Mesenchymal stem cell (in vitro differentiated cells and primary cell): ENCODE results near the gene MAP3K14.
"Not testable (repeated sequence)": the region's sequence is repeated elsewhere in the genome, so short reads cannot be mapped to it uniquely, and the experiment has no call there.

Source experiments
- DNase-seq: peaks from one replicate; pipeline ENCODE4 v3.0.0-alpha.2; 2013
- H2AFZ ChIP-seq: one replicate; pipeline ENCODE4 v1.6.1; 2013; ENCODE audit warnings: low read depth, mild to moderate bottlenecking, control low read depth, inconsistent platforms, low read length, moderate library complexity
- H2AK5ac ChIP-seq: 2 replicates; pipeline ENCODE4 v1.6.1; 2013; ENCODE audit warnings: low read length, moderate library complexity, mild to moderate bottlenecking, inconsistent platforms; ENCODE audit not compliant: severe bottlenecking
- H2BK120ac ChIP-seq: one replicate; pipeline ENCODE4 v1.6.1; 2013; ENCODE audit warnings: low read depth, mild to moderate bottlenecking, inconsistent platforms, low read length, moderate library complexity
- H2BK12ac ChIP-seq, 2 experiments: one replicate each; pipeline ENCODE4 v1.6.1; 2013; ENCODE audit warnings: inconsistent platforms in 2 of 2, low read length in 2 of 2, mild to moderate bottlenecking in 2 of 2, moderate library complexity in 2 of 2, control low read depth in 1 of 2
- H2BK15ac ChIP-seq: one replicate; pipeline ENCODE4 v1.6.1; 2013; ENCODE audit warnings: mild to moderate bottlenecking, low read depth, inconsistent platforms; ENCODE audit not compliant: poor library complexity, severe bottlenecking
- H2BK5ac ChIP-seq: 2 replicates; pipeline ENCODE4 v1.6.1; 2013; ENCODE audit warnings: low read depth, mild to moderate bottlenecking, low read length, control low read depth, inconsistent platforms; ENCODE audit not compliant: poor library complexity, severe bottlenecking
- H3K14ac ChIP-seq, 2 experiments: one replicate each; pipeline ENCODE4 v1.6.1; 2013; ENCODE audit warnings: inconsistent platforms in 2 of 2, low read length in 2 of 2, control low read depth in 1 of 2, mild to moderate bottlenecking in 1 of 2, moderate library complexity in 1 of 2
- H3K18ac ChIP-seq, 2 experiments: one replicate each; pipeline ENCODE4 v1.6.1; 2013; ENCODE audit warnings: inconsistent platforms in 2 of 2, low read length in 2 of 2, control low read depth in 1 of 2, low read depth in 1 of 2, mild to moderate bottlenecking in 1 of 2
- H3K23ac ChIP-seq, 2 experiments: one replicate each; pipeline ENCODE4 v1.6.1; 2013; ENCODE audit warnings: inconsistent platforms in 2 of 2, low read length in 2 of 2, mild to moderate bottlenecking in 2 of 2, moderate library complexity in 2 of 2, control low read depth in 1 of 2
- H3K27ac ChIP-seq: 2 replicates; pipeline ENCODE4 v1.5.1; 2013; ENCODE audit warnings: mild to moderate bottlenecking, moderate library complexity, low read length, control low read depth, inconsistent platforms; ENCODE audit not compliant: poor library complexity, severe bottlenecking
- H3K27me3 ChIP-seq, 2 experiments: 2 replicates each; pipeline versions ENCODE4 v1.6.1 to v1.7.0; 2013; ENCODE audit warnings: low read length in 2 of 2, mild to moderate bottlenecking in 2 of 2, moderate library complexity in 2 of 2, control low read depth in 1 of 2, inconsistent platforms in 1 of 2; ENCODE audit not compliant: control insufficient read depth in 1 of 2, insufficient read depth in 1 of 2
- H3K36me3 ChIP-seq, 2 experiments: 2 replicates each; pipeline versions ENCODE4 v1.6.1 to v1.7.0; 2013; ENCODE audit warnings: low read length in 2 of 2, control low read depth in 1 of 2, inconsistent platforms in 1 of 2, low read depth in 1 of 2, mild to moderate bottlenecking in 1 of 2; ENCODE audit not compliant: insufficient read depth in 2 of 2, control insufficient read depth in 1 of 2
- H3K4ac ChIP-seq, 2 experiments: one replicate each; pipeline ENCODE4 v1.6.1; 2013; ENCODE audit warnings: inconsistent platforms in 2 of 2, low read length in 2 of 2, mild to moderate bottlenecking in 2 of 2, moderate library complexity in 2 of 2, control low read depth in 1 of 2, low read depth in 1 of 2
- H3K4me1 ChIP-seq: 2 replicates; pipeline ENCODE4 v1.6.1; 2013; ENCODE audit warnings: low read depth, low read length, control low read depth; ENCODE audit not compliant: control insufficient read depth, insufficient read depth
- H3K4me2 ChIP-seq: 2 replicates; pipeline ENCODE4 v1.6.1; 2013; ENCODE audit warnings: low read length, mild to moderate bottlenecking, inconsistent platforms; ENCODE audit not compliant: poor library complexity, severe bottlenecking
- H3K4me3 ChIP-seq, 2 experiments: 2 replicates each; pipeline versions ENCODE4 v1.5.1 to v1.7.0; 2013; ENCODE audit warnings: low read length in 2 of 2, mild to moderate bottlenecking in 2 of 2, control low read depth in 1 of 2, low read depth in 1 of 2; ENCODE audit not compliant: insufficient read depth in 1 of 2
- H3K79me1 ChIP-seq: replicated peaks from 2 replicates; pipeline ENCODE4 v1.6.1; 2013; ENCODE audit warnings: mild to moderate bottlenecking, control low read depth, low read length, inconsistent platforms; ENCODE audit not compliant: poor library complexity, severe bottlenecking
- H3K9ac ChIP-seq: 2 replicates; pipeline ENCODE4 v1.7.0; 2013; ENCODE audit warnings: mild to moderate bottlenecking, low read length, moderate library complexity
- H3K9me3 ChIP-seq: 2 replicates; pipeline ENCODE4 v1.7.0; 2013; ENCODE audit warnings: mild to moderate bottlenecking, low read length; ENCODE audit not compliant: control insufficient read depth
- H4K8ac ChIP-seq: one replicate; pipeline ENCODE4 v1.6.1; 2013; ENCODE audit warnings: inconsistent platforms, mild to moderate bottlenecking, low read length, moderate library complexity
- H4K91ac ChIP-seq: one replicate; pipeline ENCODE4 v1.6.1; 2013; ENCODE audit warnings: mild to moderate bottlenecking, low read length, inconsistent platforms
- WGBS: methylation state at CpG from one replicate; pipeline ENCODE4 v1.1.7; 2013; ENCODE audit warnings: mixed read lengths; 5-methylcytosine and 5-hydroxymethylcytosine counted together

Gene MAP3K14

GRCh38 chr17:45255358-45255757 lies 61.5 kb downstream of the MAP3K14 start:
- H2AFZ ChIP-seq, result no peak overlapping the region
- 91% methylated on average over 8 of the region's 8 CpGs for WGBS
- no peak overlapping the region for H3K27ac ChIP-seq
- H3K79me1 ChIP-seq, result no peaks in the 10 kb centered on the region
- H3K4ac ChIP-seq, result no peak overlapping the region
- no peak overlapping the region for H2BK12ac ChIP-seq
- no peak overlapping the region for H3K9ac ChIP-seq
- no peak overlapping the region for H4K8ac ChIP-seq
- H2BK5ac ChIP-seq, result no peak overlapping the region
- peaks cover 0 to 15% of the 10 kb centered on the region in 2 experiments for H3K36me3 ChIP-seq
- no peak overlapping the region for H3K18ac ChIP-seq
- DNase-seq, result no peak
- no peak overlapping the region for H3K14ac ChIP-seq
- H3K27me3 ChIP-seq, result peaks cover 0 to 69% of the 10 kb centered on the region in 2 experiments
- H2BK120ac ChIP-seq, result no peak overlapping the region
- no peak overlapping the region for H4K91ac ChIP-seq
- H2BK15ac ChIP-seq, result no peak overlapping the region
- H3K4me2 ChIP-seq, result no peak overlapping the region
- no peaks in the 10 kb centered on the region for H3K9me3 ChIP-seq
- H3K23ac ChIP-seq, result no peak overlapping the region
- no peak overlapping the region for H2AK5ac ChIP-seq
- no peak overlapping the region for H3K4me3 ChIP-seq
- H3K4me1 ChIP-seq, result peaks cover 3% of the 10 kb centered on the region

- Histone ChIP-seq H2BK15ac (no peak overlapping the region), H3K18ac (no peak overlapping the region), H3K14ac (no peak overlapping the region), H3K9ac (no peak overlapping the region), H3K36me3 (peaks cover 0 to 14% of the 10 kb centered on the region in 2 experiments), H2BK120ac (no peak overlapping the region), H2BK5ac (no peak overlapping the region), H2AK5ac (no peak overlapping the region), H3K27ac (no peak overlapping the region), H3K27me3 (peaks cover 0 to 57% of the 10 kb centered on the region in 2 experiments), H2AFZ (no peak overlapping the region), H3K23ac (no peak overlapping the region), H3K9me3 (no peaks in the 10 kb centered on the region), H3K4me1 (peaks cover 4% of the 10 kb centered on the region), H2BK12ac (no peak overlapping the region), H3K4me3 (no peak overlapping the region), H3K79me1 (peaks cover 4% of the 10 kb centered on the region), H4K91ac (no peak overlapping the region), H3K4me2 (no peak overlapping the region), H3K4ac (no peak overlapping the region), H4K8ac (no peak overlapping the region)
- 96% methylated on average over 4 of the region's 4 CpGs for WGBS
- DNase-seq, result no peak
Measured at GRCh38 chr17:45253879-45254278, 62.9 kb downstream of the MAP3K14 start.

- not testable (repeated sequence) for H3K27ac ChIP-seq, DNase-seq, H2BK5ac ChIP-seq, H2BK120ac ChIP-seq, H2BK15ac ChIP-seq, H4K8ac ChIP-seq, H2AK5ac ChIP-seq, H2BK12ac ChIP-seq, H3K18ac ChIP-seq, H3K4ac ChIP-seq, H3K4me3 ChIP-seq, H3K14ac ChIP-seq, H3K79me1 ChIP-seq, H3K9me3 ChIP-seq, H3K4me2 ChIP-seq, H4K91ac ChIP-seq, H3K4me1 ChIP-seq, H3K9ac ChIP-seq, H2AFZ ChIP-seq, H3K23ac ChIP-seq
- peaks cover 0 to 14% of the 10 kb centered on the region in 2 experiments for H3K36me3 ChIP-seq
- 95% methylated on average over 4 of the region's 7 CpGs for WGBS
- peaks cover 0 to 56% of the 10 kb centered on the region in 2 experiments for H3K27me3 ChIP-seq
Measured at GRCh38 chr17:45253237-45253636, 63.6 kb downstream of the MAP3K14 start.

GRCh38 chr17:45251931-45252330 lies 64.9 kb downstream of the MAP3K14 start:
- Histone ChIP-seq H3K9me3 (no peaks in the 10 kb centered on the region), H3K23ac (no peak overlapping the region)
- WGBS, result 92% methylated on average over 7 of the region's 7 CpGs

More at GRCh38 chr17:45251931-45252330, 64.9 kb downstream of the MAP3K14 start:
- no peak overlapping the region for H3K4me2 ChIP-seq
- H3K4me1 ChIP-seq, result peaks cover 12% of the 10 kb centered on the region
- H3K18ac ChIP-seq, result no peak overlapping the region
- no peak overlapping the region for H3K4ac ChIP-seq
- H2BK15ac ChIP-seq, result no peak overlapping the region
- H3K9ac ChIP-seq, result no peak overlapping the region
- H2BK12ac ChIP-seq, result no peak overlapping the region
- H3K27me3 ChIP-seq, result peaks cover 0 to 48% of the 10 kb centered on the region in 2 experiments
- H3K4me3 ChIP-seq, result no peak overlapping the region
- H3K36me3 ChIP-seq, result peaks cover 0 to 14% of the 10 kb centered on the region in 2 experiments
- DNase-seq, result no peak
- no peak overlapping the region for H2BK120ac ChIP-seq
- H2AFZ ChIP-seq, result no peak overlapping the region
- no peak overlapping the region for H4K91ac ChIP-seq
- peaks cover 9% of the 10 kb centered on the region for H3K79me1 ChIP-seq
- H2BK5ac ChIP-seq, result no peak overlapping the region
- H2AK5ac ChIP-seq, result no peak overlapping the region
- H3K14ac ChIP-seq, result no peak overlapping the region
- no peak overlapping the region for H3K27ac ChIP-seq
- no peak overlapping the region for H4K8ac ChIP-seq
